H1 (cell line): ENCODE data around the gene ZBTB38. TPM values are rescaled to one million over a fixed set of nuclear protein-coding genes. Genes with fewer than 3 reads are reported as not detected.

Experiments used
- CHD7 ChIP-seq: fragments of 300-600 bp; sonication (generic); IDR thresholded peaks from 2 replicates; pipeline ENCODE4 v1.7.1; 2012; ENCODE audit warnings: low read length, moderate library complexity, mild to moderate bottlenecking, inconsistent platforms; ENCODE audit not compliant: insufficient replicate concordance
- CTBP2 ChIP-seq: IDR thresholded peaks from 2 replicates; pipeline ENCODE4 v1.7.0; 2011; ENCODE audit warnings: borderline replicate concordance, mild to moderate bottlenecking, moderate library complexity, mixed read lengths, low read length; ENCODE audit not compliant: insufficient read depth, insufficient read length
- GTF2F1 ChIP-seq: IDR thresholded peaks from 2 replicates; pipeline ENCODE4 v1.6.1; 2012; ENCODE audit warnings: low read depth, low read length, improper control_type of control experiment, borderline replicate concordance
- HDAC2 ChIP-seq, 2 experiments: fragments of 300-600 bp in 1 of 2; sonication (generic) in 1 of 2; IDR thresholded peaks; 2 replicates each; pipeline ENCODE4 v1.6.1; 2011 to 2012; ENCODE audit warnings: low read depth in 2 of 2, low read length in 2 of 2, mild to moderate bottlenecking in 2 of 2, moderate library complexity in 2 of 2, borderline replicate concordance in 1 of 2, inconsistent platforms in 1 of 2
- POU5F1 ChIP-seq: IDR thresholded peaks from 2 replicates; pipeline ENCODE4 v1.6.1; 2011; ENCODE audit warnings: low read depth, mild to moderate bottlenecking, low read length, moderate library complexity
- RXRA ChIP-seq: IDR thresholded peaks from 2 replicates; pipeline ENCODE4 v1.6.1; 2011; ENCODE audit warnings: low read depth, mild to moderate bottlenecking, low read length, moderate library complexity; ENCODE audit not compliant: insufficient read depth
- TAF1 ChIP-seq: IDR thresholded peaks from 2 replicates; pipeline ENCODE4 v1.6.1; 2011; ENCODE audit warnings: mild to moderate bottlenecking, low read depth, low read length
- polyA plus RNA-seq, 7 experiments: library from polyadenylated mRNA; depleted of rRNA in 3 of 7; stranded (reverse) in 5 of 7; unstranded in 2 of 7; fragments of >200 nt in 5 of 7; fragments of 200-250 nt in 2 of 7; gene quantifications; 1 replicate in 5 of 7; 2 replicates in 1 of 7; 4 replicates in 1 of 7; pipeline versions ENCODE4 v1.2.1 to v1.2.3, GENCODE V29; 2011 to 2013; ENCODE audit warnings: missing spikeins in 2 of 7, mixed read lengths in 2 of 7
- total RNA-seq: library from RNA; stranded (reverse); fragmentation: NEBNext Ultra II Directional; extraction: Animal tissue kit (Norgen Biotek cat#: 25700); gene quantifications from 2 replicates; pipeline ENCODE4 v1.2.1, GENCODE V29; 2021
- TF ChIP-seq, protein P1 (sequence below), 3 experiments: IDR thresholded peaks; 1 replicate in 2 of 3; 2 replicates in 1 of 3; pipeline versions ENCODE4 v1.5.1 to v1.6.1; 2011; ENCODE audit warnings: low read length in 3 of 3, mild to moderate bottlenecking in 3 of 3, inconsistent platforms in 2 of 3, low read depth in 1 of 3, moderate library complexity in 1 of 3; ENCODE audit not compliant: insufficient read depth in 1 of 3; ENCODE audit errors: control extremely low read depth in 1 of 3

ZBTB38 gene
- total and polyA plus RNA-seq, 2 of the 8 experiments (the other 6 are each of a cell fraction or from before 2014, with no cell fraction given): 4.4 to 10.5 TPM

- TF ChIP-seq CHD7: no peak
- no peak for TF ChIP-seq TAF1
- TF ChIP-seq, protein P1, sequence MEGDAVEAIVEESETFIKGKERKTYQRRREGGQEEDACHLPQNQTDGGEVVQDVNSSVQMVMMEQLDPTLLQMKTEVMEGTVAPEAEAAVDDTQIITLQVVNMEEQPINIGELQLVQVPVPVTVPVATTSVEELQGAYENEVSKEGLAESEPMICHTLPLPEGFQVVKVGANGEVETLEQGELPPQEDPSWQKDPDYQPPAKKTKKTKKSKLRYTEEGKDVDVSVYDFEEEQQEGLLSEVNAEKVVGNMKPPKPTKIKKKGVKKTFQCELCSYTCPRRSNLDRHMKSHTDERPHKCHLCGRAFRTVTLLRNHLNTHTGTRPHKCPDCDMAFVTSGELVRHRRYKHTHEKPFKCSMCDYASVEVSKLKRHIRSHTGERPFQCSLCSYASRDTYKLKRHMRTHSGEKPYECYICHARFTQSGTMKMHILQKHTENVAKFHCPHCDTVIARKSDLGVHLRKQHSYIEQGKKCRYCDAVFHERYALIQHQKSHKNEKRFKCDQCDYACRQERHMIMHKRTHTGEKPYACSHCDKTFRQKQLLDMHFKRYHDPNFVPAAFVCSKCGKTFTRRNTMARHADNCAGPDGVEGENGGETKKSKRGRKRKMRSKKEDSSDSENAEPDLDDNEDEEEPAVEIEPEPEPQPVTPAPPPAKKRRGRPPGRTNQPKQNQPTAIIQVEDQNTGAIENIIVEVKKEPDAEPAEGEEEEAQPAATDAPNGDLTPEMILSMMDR (IDR thresholded peaks at IDR 0.05; ENCODE audit: control extremely low read depth in 1 of 3, insufficient read depth in 1 of 3, low read depth in 1 of 3, low read length in 3 of 3): no peak
- no peak for TF ChIP-seq GTF2F1
- TF ChIP-seq HDAC2 (IDR thresholded peaks at IDR 0.05; ENCODE audit: borderline replicate concordance in 1 of 2, low read depth in 2 of 2, low read length in 2 of 2): no peak
- TF ChIP-seq CTBP2: no peak
- TF ChIP-seq POU5F1: no peak
- TF ChIP-seq RXRA: no peak
Observed at GRCh38 chr3:141362736-141363135, 5.6 kb upstream of the ZBTB38 start (continued).
